GM18499 (cell line): Measurements from ENCODE around the gene CFAP221.
"Not testable (repeated sequence)": the region's sequence is repeated elsewhere in the genome, so short reads cannot be mapped to it uniquely, and the experiment has no call there.

ENCODE experiments used
- ATAC-seq: cut with Tn5 transposase; IDR thresholded peaks from one replicate; pipeline ENCODE4 v1.9.1; 2021; ENCODE audit warnings: moderate number of reproducible peaks; ENCODE audit not compliant: insufficient read depth, unreplicated experiment

Gene CFAP221

GRCh38 chr2:119583291-119583690, 39.0 kb downstream of the CFAP221 start:
- ATAC-seq = no peak

DNA sequence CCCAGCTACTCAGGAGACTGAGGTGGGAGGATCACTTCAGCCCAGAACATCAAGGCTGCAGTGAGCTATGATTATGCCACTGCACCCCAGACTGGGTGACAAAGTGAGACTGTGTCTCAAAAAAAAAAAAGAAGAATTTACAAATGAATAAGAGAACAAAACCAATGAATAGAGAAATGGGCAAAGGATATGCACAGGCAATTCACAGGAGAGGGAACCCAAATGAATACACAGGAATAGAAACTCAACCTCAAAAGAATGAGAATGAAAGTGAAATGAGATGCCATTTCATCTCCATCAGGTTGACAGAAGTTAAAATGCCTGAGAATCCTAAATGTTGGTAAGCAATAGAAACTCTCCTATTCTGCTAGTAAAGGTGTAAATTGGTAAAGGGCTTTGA, 40.2 kb downstream of the CFAP221 start:
- ATAC-seq = no peak

GRCh38 chr2:119586085-119586484, 41.8 kb downstream of the CFAP221 start:
- ATAC-seq = no peak

GRCh38 chr2:119590873-119591272, 46.6 kb downstream of the CFAP221 start:
- ATAC-seq = no peak

GRCh38 chr2:119591523-119591922, 47.3 kb downstream of the CFAP221 start:
- no peak for ATAC-seq

GRCh38 chr2:119592436-119592835, 48.2 kb downstream of the CFAP221 start:
- no peak for ATAC-seq

GRCh38 chr2:119596638-119597037, 52.4 kb downstream of the CFAP221 start:
- ATAC-seq = no peak

- no peak for ATAC-seq
These were observed 54.5 kb downstream of the CFAP221 start for GRCh38 chr2:119598596-119599263.

DNA sequence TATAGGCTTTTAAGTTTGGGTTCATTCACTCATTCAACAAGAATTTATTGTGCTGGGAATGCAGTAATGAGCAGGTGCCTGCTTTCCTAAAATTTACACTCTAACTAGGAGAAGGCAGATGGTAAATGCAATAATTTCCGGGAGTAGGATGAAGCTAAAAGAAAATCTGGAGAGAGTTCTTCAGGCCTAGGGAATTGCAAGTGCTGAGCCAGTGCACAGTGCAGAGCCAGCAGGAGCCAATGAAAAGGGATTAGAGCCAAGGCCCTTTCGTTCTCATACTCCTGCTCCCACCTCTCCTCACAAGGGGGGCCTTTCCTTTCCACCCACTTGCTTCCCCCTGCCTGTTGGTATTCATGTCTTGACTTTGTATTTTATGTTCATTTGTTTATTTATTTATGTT, 55.1 kb downstream of the CFAP221 start:
- no peak for ATAC-seq

- ATAC-seq = no peak
These were observed 60.8 kb downstream of the CFAP221 start for GRCh38 chr2:119605096-119605495.

DNA sequence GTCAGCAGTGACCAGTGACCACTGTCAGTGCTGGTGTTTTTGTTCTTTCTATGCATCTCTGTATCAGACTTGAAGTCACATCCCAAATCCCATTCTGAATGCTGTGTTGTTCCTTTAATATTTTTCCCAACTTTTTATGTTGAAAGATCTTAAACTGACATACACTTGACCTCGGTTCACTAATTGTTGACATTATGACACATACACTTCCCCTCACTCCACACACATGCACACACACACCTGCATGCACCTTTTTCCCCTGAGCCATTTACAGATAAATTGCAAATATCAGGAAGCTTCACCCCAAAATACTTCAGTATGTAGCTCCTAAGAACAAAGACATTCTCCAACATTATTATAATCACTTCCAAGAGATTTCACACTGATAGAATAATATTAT, 62.4 kb downstream of the CFAP221 start:
- no peak for ATAC-seq

DNA sequence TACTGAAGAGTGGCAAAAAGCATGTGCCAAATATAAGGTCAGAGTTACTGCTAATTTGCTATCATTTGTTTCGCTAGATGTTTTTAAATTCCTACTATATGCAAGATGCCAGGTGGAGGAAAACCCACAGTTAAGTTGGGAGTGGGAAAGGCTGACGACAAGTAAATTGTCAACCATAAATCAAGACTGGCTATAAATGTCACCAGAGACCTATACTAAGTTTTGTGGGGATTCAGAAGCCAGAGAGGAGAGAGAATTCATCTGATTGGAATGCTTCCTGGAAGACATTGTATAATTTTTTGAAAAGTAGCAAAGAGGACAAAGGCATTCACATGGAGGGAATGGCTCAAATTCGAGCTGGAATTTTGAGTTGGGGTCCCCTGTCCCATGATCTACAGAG, 64.3 kb downstream of the CFAP221 start:
- ATAC-seq = no peak

- ATAC-seq = no peak
These were observed 65.1 kb downstream of the CFAP221 start for GRCh38 chr2:119609337-119609736.

GRCh38 chr2:119614140-119614539, 69.9 kb downstream of the CFAP221 start:
- not testable (repeated sequence) for ATAC-seq

DNA sequence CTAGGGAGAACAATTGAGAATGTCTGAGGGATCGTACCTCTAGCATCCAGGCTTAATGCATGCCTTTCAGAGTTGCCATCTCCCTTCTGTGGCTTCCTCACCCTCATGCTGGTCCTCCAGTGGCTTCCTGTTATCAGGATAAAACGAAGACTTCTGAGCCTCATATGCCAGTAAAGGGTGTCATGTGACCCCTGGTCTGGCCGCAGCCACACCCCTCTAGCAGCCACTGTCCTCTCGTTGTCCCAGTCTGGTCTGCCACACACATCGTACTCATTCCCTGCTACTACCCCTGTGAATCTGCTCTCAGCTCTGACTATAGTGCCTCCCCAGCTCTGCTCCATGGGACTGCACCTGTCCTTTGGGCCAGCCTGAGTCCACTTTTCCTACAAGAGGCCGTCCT, 72.2 kb downstream of the CFAP221 start:
- no peak for ATAC-seq

- ATAC-seq = no peak
These were observed 73.2 kb downstream of the CFAP221 start for GRCh38 chr2:119617455-119617854.

DNA sequence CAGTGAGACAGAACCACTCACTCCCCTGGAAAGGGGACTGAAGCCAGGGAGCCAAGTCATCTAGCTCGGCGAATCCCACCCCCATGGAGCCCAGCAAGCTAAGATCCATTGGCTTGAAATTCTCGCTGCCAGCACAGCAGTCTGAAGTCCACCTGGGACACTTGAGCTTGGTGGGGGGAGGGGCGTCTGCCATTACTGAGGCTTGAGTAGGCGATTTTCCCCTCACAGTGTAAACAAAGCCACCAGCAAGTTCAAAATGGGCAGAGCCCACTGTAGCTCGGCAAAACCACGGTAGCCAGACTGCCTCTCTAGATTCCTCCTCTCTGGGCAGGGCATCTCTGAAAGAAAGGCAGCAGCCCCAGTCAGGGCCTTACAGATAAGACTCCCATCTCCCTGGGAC, 74.5 kb downstream of the CFAP221 start:
- ATAC-seq = not testable (repeated sequence)

DNA sequence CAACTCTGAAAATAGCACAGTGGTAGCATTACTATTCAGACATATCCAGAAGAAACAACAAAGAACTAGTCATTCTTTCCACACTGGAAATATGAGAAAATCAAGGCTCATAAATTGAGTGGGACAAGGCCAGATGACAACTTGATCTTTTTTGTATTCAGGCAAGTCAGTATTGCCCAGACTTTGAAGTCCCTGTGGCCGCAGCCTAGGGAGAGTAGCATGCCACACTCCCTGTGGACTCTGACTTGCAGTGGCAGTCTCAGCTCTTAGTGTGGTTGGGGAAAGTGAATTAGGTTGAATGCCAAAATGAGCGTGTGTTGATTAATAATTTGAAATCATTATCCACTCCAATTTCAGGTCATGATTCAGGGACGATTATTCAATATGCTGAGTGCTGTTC, 81.0 kb downstream of the CFAP221 start:
- ATAC-seq = no peak

GRCh38 chr2:119629323-119629825, 85.1 kb downstream of the CFAP221 start:
- ATAC-seq = no peak

GRCh38 chr2:119630121-119630520, 85.9 kb downstream of the CFAP221 start:
- no peak for ATAC-seq

DNA sequence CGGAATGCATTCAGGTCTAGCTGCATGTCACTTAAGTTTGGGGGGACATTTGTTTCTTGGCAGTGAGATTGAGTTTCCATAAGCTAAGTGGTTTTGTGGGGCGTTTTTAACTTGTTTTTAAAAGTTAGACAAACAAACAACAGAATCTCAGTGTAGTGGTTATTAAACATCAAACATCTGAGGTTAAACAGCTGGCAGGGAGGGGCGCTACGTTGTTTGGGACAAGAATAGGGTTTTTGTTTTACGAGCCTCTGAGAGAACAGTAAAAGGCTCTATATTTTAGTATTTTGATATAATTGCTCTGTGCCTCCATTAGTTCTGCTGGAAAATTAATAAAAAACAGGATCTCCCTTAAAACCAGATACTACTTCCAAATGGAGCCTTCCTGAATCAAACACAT, 93.1 kb downstream of the CFAP221 start:
- ATAC-seq = no peak

- ATAC-seq = no peak
These were observed 94.0 kb downstream of the CFAP221 start for GRCh38 chr2:119638246-119638645.
